Astrocyte (in vitro differentiated cells and primary cell): ENCODE results near the gene CLGN.

ENCODE experiments used
- EZH2 ChIP-seq: IDR thresholded peaks from 2 replicates; pipeline ENCODE4 v1.6.1; 2012; ENCODE audit warnings: mild to moderate bottlenecking, low read length, inconsistent platforms; ENCODE audit not compliant: insufficient read depth
- TF ChIP-seq, protein P1 (sequence below): IDR thresholded peaks from 2 replicates; pipeline ENCODE4 v1.5.1; 2011; ENCODE audit warnings: low read depth, mild to moderate bottlenecking, inconsistent platforms, low read length, moderate library complexity; ENCODE audit not compliant: insufficient read depth

GRCh38 chr4:140353786-140354185 is 73.7 kb downstream of the CLGN start:
- TF ChIP-seq, protein P1, sequence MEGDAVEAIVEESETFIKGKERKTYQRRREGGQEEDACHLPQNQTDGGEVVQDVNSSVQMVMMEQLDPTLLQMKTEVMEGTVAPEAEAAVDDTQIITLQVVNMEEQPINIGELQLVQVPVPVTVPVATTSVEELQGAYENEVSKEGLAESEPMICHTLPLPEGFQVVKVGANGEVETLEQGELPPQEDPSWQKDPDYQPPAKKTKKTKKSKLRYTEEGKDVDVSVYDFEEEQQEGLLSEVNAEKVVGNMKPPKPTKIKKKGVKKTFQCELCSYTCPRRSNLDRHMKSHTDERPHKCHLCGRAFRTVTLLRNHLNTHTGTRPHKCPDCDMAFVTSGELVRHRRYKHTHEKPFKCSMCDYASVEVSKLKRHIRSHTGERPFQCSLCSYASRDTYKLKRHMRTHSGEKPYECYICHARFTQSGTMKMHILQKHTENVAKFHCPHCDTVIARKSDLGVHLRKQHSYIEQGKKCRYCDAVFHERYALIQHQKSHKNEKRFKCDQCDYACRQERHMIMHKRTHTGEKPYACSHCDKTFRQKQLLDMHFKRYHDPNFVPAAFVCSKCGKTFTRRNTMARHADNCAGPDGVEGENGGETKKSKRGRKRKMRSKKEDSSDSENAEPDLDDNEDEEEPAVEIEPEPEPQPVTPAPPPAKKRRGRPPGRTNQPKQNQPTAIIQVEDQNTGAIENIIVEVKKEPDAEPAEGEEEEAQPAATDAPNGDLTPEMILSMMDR: no peak
- no peak for TF ChIP-seq EZH2
